Measurements from ENCODE around the gene HSPA12B. TPM values are rescaled to one million over a fixed set of nuclear protein-coding genes. Genes with fewer than 3 reads are reported as not detected.

Gene HSPA12B
- total RNA-seq, 1 experiment from 2014 or later = 6.3 TPM

DNA sequence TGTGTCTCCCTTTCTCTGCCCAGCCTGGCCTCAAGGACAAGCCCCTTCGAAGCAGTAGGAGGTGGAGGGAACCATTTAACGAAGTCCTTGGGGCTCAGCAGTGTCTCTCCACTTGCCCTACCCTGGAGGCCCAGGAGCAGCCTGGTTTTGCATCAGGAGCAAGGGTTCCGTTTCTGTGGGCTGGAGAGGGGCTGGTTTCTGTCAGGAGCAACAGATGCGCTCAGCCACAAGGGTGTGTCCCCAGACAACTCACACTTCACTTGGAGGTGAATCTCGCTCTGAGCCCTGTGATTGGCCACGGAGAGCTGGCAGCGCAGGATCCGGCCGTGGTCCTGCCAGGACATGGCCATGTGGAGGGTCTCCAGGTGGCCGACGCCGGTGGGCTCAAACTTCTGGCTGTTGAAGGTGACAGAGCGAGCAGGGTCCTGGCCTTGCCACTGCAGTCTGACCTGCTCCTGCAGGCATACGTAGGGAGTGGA, 27.0 kb upstream of the HSPA12B start (continued):
- TF ChIP-seq, protein P1, sequence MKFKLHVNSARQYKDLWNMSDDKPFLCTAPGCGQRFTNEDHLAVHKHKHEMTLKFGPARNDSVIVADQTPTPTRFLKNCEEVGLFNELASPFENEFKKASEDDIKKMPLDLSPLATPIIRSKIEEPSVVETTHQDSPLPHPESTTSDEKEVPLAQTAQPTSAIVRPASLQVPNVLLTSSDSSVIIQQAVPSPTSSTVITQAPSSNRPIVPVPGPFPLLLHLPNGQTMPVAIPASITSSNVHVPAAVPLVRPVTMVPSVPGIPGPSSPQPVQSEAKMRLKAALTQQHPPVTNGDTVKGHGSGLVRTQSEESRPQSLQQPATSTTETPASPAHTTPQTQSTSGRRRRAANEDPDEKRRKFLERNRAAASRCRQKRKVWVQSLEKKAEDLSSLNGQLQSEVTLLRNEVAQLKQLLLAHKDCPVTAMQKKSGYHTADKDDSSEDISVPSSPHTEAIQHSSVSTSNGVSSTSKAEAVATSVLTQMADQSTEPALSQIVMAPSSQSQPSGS (CRISPR knock-in tag; IDR thresholded peaks at IDR 0.05; ENCODE audit: borderline replicate concordance, low read depth) = no peak
- no peak for TF ChIP-seq FOXK1 (CRISPR knock-in tag; IDR thresholded peaks at IDR 0.05)
- TF ChIP-seq SMAD3 (CRISPR knock-in tag; IDR thresholded peaks at IDR 0.05; ENCODE audit: borderline replicate concordance) = no peak

DNA sequence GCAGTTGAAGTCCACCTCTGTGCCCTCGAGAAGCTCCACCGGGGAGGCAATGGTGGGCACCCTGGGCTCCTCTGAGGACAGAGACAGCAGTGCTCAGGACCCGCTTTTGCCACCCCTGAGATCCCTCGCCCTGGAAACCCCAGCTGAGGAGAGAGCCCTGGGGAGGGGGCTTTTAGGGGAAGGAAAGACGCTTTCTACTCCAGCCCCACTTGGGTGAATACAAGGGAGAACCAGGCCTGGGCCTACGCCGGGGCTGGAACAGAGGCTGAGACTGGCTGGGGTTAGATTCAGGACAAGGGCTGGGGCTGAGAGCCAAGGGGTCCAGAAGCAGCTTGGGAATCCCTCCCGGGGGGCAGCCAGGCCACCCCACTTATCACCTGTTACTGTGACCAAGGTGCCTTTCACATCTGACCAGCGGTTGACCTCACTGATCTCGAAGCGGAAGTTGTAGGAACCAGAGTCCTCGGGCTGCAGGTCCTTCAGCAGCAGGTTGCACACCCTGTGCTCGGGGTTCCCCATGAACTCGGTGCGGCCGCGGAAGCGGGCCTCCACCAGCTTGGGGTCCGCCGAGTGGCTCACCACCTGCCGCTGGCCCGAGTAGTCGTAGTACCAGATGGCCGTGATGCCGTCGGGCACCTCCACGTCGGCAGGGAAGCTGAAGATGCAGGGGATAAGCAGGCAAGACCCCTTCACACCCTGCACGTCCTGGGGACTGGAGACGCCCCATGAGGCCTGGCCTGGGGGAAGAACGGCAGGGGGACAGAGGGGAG, 26.3 kb upstream of the HSPA12B start:
- H3K27ac Mint-ChIP-seq = no peak overlapping the region
- no peaks in the 10 kb centered on the region for H3K4me1 Mint-ChIP-seq
- no peak for ATAC-seq
- no peaks in the 10 kb centered on the region for H3K9me3 Mint-ChIP-seq
- ChIA-PET POLR2A (interaction anchor here (0.5 kb wide), 1 partner anchor 320 kb away, joined by 3 read pairs; no protein-coding TSS in a partner anchor), CTCF (interaction anchor here (0.5 to 2.6 kb wide), 8 partner anchors 10 to 370 kb away, joined by 3 to 16 read pairs (median 5); no protein-coding TSS in a partner anchor)
- no peaks in the 10 kb centered on the region for H3K36me3 Mint-ChIP-seq
- DNase-seq (ENCODE audit: low spot score) = no peak
- no peak overlapping the region for H3K4me3 Mint-ChIP-seq
- no peaks in the 10 kb centered on the region for H3K27me3 Mint-ChIP-seq (ENCODE audit: low read depth)
- TF ChIP-seq ZNF219 (CRISPR knock-in tag; IDR thresholded peaks at IDR 0.05; ENCODE audit: borderline replicate concordance) = no peak
- no peak for TF ChIP-seq ZBTB21 (CRISPR knock-in tag; IDR thresholded peaks at IDR 0.05; ENCODE audit: borderline replicate concordance)
- no peak for TF ChIP-seq SOX15 (CRISPR knock-in tag; IDR thresholded peaks at IDR 0.05)
- TF ChIP-seq, protein P2, sequence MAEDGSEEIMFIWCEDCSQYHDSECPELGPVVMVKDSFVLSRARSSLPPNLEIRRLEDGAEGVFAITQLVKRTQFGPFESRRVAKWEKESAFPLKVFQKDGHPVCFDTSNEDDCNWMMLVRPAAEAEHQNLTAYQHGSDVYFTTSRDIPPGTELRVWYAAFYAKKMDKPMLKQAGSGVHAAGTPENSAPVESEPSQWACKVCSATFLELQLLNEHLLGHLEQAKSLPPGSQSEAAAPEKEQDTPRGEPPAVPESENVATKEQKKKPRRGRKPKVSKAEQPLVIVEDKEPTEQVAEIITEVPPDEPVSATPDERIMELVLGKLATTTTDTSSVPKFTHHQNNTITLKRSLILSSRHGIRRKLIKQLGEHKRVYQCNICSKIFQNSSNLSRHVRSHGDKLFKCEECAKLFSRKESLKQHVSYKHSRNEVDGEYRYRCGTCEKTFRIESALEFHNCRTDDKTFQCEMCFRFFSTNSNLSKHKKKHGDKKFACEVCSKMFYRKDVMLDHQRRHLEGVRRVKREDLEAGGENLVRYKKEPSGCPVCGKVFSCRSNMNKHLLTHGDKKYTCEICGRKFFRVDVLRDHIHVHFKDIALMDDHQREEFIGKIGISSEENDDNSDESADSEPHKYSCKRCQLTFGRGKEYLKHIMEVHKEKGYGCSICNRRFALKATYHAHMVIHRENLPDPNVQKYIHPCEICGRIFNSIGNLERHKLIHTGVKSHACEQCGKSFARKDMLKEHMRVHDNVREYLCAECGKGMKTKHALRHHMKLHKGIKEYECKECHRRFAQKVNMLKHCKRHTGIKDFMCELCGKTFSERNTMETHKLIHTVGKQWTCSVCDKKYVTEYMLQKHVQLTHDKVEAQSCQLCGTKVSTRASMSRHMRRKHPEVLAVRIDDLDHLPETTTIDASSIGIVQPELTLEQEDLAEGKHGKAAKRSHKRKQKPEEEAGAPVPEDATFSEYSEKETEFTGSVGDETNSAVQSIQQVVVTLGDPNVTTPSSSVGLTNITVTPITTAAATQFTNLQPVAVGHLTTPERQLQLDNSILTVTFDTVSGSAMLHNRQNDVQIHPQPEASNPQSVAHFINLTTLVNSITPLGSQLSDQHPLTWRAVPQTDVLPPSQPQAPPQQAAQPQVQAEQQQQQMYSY (CRISPR knock-in tag; IDR thresholded peaks at IDR 0.05) = no peak
- TF ChIP-seq, protein P3, sequence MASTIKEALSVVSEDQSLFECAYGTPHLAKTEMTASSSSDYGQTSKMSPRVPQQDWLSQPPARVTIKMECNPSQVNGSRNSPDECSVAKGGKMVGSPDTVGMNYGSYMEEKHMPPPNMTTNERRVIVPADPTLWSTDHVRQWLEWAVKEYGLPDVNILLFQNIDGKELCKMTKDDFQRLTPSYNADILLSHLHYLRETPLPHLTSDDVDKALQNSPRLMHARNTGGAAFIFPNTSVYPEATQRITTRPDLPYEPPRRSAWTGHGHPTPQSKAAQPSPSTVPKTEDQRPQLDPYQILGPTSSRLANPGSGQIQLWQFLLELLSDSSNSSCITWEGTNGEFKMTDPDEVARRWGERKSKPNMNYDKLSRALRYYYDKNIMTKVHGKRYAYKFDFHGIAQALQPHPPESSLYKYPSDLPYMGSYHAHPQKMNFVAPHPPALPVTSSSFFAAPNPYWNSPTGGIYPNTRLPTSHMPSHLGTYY (CRISPR knock-in tag; IDR thresholded peaks at IDR 0.05) = no peak
- TF ChIP-seq, protein P4, sequence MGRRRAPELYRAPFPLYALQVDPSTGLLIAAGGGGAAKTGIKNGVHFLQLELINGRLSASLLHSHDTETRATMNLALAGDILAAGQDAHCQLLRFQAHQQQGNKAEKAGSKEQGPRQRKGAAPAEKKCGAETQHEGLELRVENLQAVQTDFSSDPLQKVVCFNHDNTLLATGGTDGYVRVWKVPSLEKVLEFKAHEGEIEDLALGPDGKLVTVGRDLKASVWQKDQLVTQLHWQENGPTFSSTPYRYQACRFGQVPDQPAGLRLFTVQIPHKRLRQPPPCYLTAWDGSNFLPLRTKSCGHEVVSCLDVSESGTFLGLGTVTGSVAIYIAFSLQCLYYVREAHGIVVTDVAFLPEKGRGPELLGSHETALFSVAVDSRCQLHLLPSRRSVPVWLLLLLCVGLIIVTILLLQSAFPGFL (CRISPR knock-in tag; IDR thresholded peaks at IDR 0.05; ENCODE audit: borderline replicate concordance) = no peak
- no peak for TF ChIP-seq FOXK1 (CRISPR knock-in tag; IDR thresholded peaks at IDR 0.05)
- TF ChIP-seq, protein P5, sequence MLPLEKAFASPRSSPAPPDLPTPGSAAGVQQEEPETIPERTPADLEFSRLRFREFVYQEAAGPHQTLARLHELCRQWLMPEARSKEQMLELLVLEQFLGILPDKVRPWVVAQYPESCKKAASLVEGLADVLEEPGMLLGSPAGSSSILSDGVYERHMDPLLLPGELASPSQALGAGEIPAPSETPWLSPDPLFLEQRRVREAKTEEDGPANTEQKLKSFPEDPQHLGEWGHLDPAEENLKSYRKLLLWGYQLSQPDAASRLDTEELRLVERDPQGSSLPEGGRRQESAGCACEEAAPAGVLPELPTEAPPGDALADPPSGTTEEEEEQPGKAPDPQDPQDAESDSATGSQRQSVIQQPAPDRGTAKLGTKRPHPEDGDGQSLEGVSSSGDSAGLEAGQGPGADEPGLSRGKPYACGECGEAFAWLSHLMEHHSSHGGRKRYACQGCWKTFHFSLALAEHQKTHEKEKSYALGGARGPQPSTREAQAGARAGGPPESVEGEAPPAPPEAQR (CRISPR knock-in tag; IDR thresholded peaks at IDR 0.05) = no peak
- TF ChIP-seq, protein P6, sequence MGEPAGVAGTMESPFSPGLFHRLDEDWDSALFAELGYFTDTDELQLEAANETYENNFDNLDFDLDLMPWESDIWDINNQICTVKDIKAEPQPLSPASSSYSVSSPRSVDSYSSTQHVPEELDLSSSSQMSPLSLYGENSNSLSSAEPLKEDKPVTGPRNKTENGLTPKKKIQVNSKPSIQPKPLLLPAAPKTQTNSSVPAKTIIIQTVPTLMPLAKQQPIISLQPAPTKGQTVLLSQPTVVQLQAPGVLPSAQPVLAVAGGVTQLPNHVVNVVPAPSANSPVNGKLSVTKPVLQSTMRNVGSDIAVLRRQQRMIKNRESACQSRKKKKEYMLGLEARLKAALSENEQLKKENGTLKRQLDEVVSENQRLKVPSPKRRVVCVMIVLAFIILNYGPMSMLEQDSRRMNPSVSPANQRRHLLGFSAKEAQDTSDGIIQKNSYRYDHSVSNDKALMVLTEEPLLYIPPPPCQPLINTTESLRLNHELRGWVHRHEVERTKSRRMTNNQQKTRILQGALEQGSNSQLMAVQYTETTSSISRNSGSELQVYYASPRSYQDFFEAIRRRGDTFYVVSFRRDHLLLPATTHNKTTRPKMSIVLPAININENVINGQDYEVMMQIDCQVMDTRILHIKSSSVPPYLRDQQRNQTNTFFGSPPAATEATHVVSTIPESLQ (CRISPR knock-in tag; IDR thresholded peaks at IDR 0.05) = no peak
- no peak for TF ChIP-seq NFYB (CRISPR knock-in tag; conservative IDR thresholded peaks at IDR 0.05; ENCODE audit: low read depth)
- TF ChIP-seq ZNF416 (CRISPR knock-in tag; IDR thresholded peaks at IDR 0.05) = no peak
- TF ChIP-seq, protein P7, sequence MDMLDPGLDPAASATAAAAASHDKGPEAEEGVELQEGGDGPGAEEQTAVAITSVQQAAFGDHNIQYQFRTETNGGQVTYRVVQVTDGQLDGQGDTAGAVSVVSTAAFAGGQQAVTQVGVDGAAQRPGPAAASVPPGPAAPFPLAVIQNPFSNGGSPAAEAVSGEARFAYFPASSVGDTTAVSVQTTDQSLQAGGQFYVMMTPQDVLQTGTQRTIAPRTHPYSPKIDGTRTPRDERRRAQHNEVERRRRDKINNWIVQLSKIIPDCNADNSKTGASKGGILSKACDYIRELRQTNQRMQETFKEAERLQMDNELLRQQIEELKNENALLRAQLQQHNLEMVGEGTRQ (CRISPR knock-in tag; IDR thresholded peaks at IDR 0.05) = no peak
- no peak for TF ChIP-seq ELF4 (CRISPR knock-in tag; IDR thresholded peaks at IDR 0.05; ENCODE audit: low read depth)
- TF ChIP-seq, protein P8, sequence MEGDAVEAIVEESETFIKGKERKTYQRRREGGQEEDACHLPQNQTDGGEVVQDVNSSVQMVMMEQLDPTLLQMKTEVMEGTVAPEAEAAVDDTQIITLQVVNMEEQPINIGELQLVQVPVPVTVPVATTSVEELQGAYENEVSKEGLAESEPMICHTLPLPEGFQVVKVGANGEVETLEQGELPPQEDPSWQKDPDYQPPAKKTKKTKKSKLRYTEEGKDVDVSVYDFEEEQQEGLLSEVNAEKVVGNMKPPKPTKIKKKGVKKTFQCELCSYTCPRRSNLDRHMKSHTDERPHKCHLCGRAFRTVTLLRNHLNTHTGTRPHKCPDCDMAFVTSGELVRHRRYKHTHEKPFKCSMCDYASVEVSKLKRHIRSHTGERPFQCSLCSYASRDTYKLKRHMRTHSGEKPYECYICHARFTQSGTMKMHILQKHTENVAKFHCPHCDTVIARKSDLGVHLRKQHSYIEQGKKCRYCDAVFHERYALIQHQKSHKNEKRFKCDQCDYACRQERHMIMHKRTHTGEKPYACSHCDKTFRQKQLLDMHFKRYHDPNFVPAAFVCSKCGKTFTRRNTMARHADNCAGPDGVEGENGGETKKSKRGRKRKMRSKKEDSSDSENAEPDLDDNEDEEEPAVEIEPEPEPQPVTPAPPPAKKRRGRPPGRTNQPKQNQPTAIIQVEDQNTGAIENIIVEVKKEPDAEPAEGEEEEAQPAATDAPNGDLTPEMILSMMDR (IDR thresholded peaks at IDR 0.05) = no peak
- TF ChIP-seq, protein P1 (CRISPR knock-in tag; IDR thresholded peaks at IDR 0.05; ENCODE audit: borderline replicate concordance, low read depth) = no peak
- TF ChIP-seq ZNF423 (CRISPR knock-in tag; IDR thresholded peaks at IDR 0.05) = no peak
- no peak for TF ChIP-seq GABPB1 (CRISPR knock-in tag; IDR thresholded peaks at IDR 0.05)
